NCI-H82 treated with DMSO at 0.1 percent for 48 hours (cell line): ENCODE results near the gene NAA16.
"Not testable (repeated sequence)": the region's sequence is repeated elsewhere in the genome, so short reads cannot be mapped to it uniquely, and the experiment has no call there.

ENCODE experiments used
- DNase-seq: peaks from one replicate; lab custom pipeline; 2025; ENCODE audit not compliant: unreplicated experiment; lab: John Stamatoyannopoulos, UW

Gene NAA16

DNA sequence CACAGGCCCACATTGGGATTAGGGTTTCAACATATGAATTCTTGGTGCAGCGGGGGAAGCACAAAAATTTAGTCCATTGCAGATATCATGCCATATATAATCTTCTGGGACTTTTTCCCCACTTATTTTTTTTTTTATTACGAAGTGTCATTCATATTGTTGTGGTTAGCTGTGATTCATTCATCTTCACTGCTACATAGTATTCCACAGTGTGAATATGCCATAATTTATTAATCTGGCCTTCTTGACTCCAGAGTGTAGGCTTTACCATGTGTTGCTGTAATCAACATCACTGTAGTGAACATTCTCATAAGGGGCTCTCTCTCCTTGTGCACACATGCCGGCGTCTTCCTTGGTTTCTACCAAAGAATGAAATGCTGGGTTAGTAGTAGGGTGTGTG is 92.9 kb downstream of the NAA16 start:
- DNase-seq: no peak

DNA sequence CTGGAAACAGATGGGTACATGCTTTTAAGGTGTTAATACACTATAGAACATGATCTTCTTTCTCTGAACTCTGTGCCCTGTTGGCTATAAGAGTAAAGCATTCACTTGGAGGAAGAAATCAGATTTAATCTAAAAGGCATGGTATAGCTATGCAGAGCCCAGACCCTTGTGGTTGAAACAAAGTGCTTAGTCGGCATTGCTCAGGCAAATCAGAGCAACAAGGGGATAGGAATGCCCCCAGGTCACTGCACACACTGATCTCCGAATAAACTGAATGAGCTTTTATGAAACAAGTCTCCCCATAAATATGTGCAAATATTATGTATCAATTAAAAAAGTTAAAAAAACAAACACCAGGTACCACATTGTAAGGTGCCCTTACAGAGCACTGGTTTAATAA is 94.3 kb downstream of the NAA16 start:
- DNase-seq: no peak

DNA sequence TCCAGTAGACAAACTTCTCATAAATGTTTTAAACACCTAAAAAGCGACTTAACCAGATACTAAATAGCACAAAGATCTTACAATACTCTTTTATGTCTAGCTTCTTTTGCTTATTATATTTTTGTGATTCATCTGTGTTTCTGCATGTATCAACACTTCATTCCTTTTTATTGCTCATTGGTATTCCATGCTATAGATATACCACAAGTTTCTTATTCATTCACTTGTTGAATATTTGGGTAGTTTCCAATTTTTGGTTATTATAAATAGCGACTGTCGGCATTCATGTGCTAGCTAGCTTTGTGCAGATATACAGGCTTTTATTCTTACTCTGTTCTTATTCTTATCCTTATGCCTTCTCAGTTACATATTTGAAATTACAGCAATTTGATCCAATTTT is 96.3 kb downstream of the NAA16 start:
- no peak for DNase-seq

DNA sequence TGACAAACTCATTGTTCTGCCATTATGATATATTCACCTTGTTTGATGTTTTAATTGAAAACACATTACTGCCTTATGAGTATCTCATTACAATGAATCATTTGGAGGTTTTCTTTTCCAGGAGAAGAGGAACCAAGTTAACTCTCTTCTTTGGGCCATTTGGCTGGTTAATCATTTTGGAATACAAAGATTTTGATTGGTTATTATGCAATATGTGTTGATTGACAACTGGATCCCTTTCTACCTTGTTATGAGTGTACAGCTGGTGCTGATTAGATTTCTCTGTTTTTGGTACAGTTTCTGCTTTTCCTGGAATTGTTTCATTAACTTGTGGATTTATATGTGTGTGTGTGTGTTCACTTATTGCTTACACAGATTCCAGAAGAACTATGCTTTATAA is 97.1 kb downstream of the NAA16 start:
- DNase-seq: no peak

DNA sequence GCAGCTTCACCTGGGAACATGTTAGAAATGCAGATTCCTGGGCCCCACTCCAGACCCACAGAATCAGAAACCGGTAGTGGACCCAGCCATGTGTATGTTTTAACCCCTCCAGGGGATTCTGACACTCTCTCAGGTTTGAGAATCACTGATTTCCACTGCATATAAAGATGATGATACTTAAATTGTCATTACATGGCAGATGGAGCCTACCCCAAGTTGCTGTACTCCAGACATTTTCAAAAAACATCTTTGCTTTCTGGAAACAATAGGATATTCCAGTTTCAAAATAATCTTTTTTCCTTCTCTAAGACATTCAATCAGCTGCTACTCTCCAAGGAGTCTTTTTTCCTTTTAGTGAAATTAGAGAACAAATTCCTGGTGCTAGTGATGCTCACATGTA is 97.7 kb downstream of the NAA16 start:
- no peak for DNase-seq

DNA sequence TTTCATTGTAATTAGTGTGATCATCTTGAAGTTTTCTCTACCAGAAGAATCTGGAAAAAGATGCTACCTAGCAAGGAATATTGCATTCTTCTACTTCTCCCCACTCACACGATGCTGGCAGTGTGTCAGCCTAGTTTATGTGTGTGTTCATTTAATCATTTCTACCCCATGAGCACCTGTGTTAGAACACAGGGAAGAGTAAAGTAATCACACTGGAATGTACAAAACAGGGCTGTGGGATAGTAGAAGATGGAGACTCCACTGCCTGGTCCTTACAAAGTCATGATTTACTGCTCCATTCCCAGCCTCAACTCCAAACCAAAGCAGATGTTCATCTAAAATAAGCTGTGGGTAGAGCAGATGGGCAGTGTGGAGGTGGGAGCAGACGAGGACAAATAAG is 98.5 kb downstream of the NAA16 start:
- no peak for DNase-seq

DNA sequence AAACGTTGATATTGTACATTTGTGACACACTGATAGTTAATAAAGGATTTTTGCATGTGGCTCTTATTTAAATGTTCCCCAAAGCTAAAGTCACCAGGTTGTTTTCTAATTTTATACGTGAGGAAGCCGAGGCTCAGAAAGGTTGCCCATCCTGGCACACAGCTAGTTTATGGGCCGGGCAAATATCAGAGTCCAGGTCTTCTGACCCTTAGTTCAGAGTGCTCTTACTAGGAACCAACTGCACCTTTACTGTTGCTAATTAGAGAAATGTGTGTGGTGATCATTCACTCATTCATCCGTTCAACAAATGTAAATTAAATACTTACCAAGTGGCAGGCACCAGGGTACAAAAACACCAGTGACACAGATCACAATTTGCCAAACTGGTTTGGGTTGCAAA is 100.0 kb downstream of the NAA16 start:
- no peak for DNase-seq

DNA sequence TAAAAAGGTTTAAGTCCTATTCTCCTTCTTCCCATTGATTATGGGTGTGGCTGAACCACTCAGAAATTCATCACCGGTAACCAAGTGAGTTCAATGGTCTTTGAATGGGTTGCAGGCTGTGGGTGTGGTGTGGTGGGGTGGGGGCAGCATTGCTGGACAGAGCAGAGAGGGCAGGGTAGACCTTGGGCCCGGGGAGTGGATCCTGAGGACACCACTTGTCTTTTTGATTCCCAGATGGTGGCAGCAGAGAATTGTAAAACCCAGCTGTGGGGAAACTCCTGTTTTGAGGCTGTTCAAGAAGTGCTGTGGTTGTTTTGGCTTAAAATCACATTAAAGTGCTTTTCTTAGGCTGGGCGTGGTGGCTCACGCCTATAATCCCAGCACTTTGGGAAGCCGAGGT is 100.5 kb downstream of the NAA16 start:
- DNase-seq: no peak

DNA sequence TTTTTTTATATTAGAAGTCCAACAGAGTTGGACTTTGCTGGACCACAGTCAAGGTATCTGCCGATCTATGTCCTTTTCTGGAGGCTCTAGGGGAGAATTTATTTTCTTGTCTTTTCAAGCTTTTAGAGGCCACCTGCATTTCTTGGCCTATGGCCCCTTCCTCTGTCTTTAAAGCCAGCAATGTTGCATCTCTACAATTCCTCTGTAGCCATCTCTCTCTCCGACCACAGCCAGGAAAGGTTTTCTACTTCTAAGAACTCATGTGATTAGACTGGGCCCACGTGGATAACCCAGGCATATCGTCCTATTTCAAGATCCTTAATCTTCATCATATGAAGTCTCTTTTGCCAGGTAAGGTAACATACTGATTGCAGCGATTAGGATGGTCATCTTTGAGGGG is 102.8 kb downstream of the NAA16 start:
- no peak for DNase-seq

DNA sequence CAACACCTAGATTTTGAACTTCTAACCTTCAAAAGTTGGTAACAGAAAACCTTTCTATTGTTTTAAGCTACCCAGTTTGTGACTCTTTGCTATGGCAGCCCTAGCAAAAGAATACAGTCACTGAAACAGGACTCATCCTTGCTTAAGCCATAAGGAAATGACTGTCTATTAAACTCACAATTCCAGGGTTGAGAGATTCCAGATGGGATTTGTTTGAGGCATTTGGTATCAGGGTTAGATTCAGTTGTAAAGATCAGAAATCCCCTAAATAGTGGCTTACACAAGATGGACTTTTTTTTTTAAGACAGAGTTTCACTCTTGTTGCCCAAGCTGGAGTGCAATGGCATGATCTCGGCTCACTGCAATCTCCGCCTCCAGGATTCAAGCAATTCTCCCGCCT is 105.2 kb downstream of the NAA16 start:
- DNase-seq: no peak

DNA sequence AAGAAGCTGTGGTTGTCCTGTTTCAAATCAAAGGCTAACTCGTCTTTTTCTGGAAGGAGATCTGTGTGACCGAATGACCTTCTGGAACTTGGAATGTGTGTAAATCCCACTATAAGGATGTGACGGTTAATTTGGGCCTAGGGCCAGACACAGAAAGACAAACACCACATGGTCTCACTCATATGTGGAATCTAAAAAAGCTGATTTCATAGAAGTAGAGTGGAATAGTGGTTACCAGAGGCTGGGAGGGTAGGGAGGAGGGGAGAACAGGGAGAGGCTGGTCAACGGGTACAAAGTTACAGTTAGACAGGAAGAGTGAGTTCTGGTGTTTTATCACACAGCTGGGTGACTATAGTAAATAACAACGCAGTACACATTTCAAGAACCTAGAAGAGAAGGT is 107.0 kb downstream of the NAA16 start:
- DNase-seq: no peak

DNA sequence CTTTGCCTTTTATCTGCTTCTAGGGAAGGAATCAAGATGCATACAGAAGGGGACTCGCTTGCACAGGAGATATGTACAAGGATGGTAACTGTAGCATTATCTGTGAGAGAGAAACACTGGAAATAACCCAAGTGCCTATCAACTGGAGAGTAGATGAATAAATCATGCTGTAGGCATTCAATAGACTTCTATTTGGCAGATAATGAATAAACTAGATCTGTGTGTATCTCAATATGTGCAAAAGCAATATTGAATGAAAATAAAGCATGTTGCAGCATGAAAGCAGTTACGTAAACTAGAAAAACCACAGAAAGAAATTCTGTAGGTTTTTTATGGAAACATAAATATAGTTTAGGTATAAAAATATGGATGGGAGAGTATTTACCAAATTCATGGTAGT is 107.7 kb downstream of the NAA16 start:
- no peak for DNase-seq

DNA sequence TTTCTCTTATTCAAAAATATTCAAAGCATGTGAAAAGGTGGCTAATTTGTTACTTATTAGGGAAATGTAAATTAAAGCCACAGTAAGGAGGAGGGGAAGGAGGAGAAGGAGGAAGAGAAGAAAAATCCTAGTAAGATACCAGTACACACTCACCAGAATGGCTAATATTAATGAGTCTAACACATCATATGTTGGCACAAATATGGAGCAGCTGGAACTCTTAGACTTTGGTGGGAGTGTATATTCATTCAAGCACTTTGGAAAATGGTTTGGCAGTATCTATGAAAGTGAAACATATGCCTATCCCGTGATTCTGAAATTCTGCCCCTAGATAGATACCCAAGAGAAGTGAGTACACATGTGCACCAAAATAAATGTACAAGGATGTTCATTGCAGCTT is 108.1 kb downstream of the NAA16 start:
- DNase-seq: no peak

DNA sequence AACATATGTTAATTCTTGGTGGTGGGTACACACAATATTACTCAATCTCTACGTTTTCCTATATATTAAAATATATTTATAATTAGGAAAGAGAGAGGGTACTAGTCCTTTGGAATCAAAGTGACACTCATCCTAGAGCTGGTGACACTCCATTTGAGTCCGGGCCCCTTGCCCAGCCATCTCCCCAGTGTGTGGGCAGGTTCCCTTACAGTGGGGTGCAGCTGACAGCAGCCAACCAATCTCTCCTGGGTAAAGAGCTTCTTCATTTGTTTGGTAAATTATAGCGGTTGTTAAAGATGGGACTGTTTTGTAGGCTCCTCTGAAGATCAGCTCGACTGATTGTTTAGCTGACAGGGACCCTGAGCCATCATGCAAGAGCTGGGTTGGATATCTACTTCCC is 109.1 kb downstream of the NAA16 start:
- no peak for DNase-seq

DNA sequence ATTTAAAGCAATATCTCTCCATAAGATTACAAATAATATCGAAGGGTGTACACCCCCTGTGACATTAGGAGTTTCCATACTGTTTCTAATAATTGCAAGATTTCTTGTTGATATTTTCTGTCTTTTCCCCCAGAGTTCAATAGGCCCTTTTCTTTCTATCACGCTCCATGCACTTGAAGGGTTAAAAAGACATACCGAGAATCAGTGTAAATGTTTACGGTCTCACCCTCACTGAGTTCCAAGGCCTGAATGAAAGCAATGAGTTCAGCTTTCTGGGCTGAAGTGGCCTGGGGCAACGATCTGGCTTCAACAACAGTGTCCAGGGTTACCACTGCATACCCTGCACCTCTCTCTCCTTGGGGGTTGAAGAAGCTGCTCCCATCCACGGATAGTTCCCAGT is 110.3 kb downstream of the NAA16 start:
- not testable (repeated sequence) for DNase-seq

DNA sequence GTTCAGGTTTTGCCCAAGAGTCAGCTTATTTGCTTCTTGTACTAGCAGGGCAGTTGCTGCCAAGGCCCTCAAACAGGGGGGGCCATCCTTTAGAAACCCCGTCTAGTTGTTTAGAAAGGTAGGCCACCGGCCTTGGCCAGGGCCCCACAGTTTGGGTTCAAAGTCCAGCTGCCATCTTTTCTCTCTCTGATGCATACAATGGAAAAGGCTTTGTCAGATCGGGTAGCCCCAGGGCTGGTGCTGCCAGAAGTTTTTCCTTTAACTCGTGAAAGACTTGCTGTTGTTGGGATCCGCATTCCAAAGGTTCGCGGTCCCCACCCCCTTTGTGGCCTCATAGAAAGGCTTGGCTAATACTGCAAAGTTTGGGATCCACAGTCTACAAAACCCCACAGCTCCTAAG is 110.9 kb downstream of the NAA16 start:
- not testable (repeated sequence) for DNase-seq

DNA sequence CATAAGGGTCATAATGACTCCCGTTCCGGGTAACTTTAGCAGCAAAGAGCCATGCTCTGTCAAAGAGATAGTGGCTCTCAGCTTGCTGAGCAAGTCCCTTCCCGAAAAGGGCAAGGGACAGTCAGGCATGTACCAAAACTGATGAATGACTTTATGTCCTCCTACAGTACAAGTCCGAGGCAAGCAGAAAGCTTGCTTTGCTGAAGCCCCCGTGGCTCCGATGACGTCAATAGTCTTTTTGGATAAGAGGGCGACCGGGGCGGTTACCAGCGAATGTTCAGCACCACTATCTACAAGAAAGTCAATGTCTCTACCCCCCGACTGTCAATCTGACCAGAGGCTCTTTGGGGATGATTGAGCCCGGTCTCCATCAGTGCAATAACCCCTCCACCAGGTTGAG is 112.2 kb downstream of the NAA16 start:
- not testable (repeated sequence) for DNase-seq

DNA sequence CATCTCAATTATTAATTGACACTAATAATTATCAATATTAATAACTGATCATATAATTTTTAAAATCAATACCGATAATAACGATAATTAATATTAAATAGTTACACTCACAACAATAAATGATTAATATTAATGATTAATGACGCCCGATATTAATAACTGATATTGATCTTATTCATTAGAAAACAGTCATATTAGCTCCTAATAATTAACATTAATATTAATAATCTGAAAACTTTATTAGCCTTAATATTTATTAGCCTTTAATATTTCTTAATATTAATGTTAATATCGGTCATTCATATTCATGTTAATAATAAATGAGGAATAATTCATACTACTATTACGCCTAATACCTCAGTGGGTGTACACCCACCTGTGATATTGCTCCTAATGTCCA is 113.6 kb downstream of the NAA16 start:
- not testable (repeated sequence) for DNase-seq

DNA sequence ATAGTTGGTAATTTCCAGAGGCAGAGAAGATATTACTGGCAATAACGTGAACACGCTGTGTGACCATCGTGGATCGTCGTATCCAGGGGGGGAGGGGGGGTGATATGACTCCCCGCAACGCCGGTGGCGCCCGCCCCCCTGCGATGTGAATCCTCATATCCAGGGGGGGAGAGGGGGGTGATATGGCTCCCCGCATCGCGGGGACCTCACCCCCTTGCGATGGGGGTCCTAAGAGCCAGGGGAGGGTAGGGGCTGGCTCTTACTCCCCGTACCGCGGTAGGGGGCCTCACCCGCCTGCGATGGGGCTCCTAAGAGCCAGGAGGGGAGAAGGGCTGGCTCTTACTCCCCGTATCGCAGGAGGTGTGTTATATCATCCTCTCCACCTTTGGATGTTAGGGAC is 115.0 kb downstream of the NAA16 start:
- no peak for DNase-seq
